HFFc6 (cell line): ENCODE results near the gene TRABD2B. TPM values are rescaled to one million over a fixed set of nuclear protein-coding genes. Genes with fewer than 3 reads are reported as not detected.

Experiments
- DNase-seq: peaks from one replicate; pipeline ENCODE4 v3.0.0-alpha.2; 2018
- H3K27ac Mint-ChIP-seq: 2 replicates; pipeline ENCODE4 v1.8.0; 2020; ENCODE audit warnings: mild to moderate bottlenecking, mixed read lengths
- H3K27me3 Mint-ChIP-seq: 2 replicates; pipeline ENCODE4 v1.8.0; 2021; ENCODE audit warnings: mild to moderate bottlenecking, moderate library complexity, mixed read lengths; ENCODE audit not compliant: insufficient read depth
- H3K36me3 Mint-ChIP-seq: 2 replicates; pipeline ENCODE4 v1.8.0; 2021; ENCODE audit warnings: low read depth, mixed read lengths
- H3K4me1 Mint-ChIP-seq: 2 replicates; pipeline ENCODE4 v1.8.0; 2020; ENCODE audit warnings: low read depth, mixed read lengths
- H3K4me3 Mint-ChIP-seq: 2 replicates; pipeline ENCODE4 v1.8.0; 2020; ENCODE audit warnings: mild to moderate bottlenecking, moderate library complexity, mixed read lengths
- H3K9me3 Mint-ChIP-seq: 2 replicates; pipeline ENCODE4 v1.8.0; 2020; ENCODE audit warnings: mild to moderate bottlenecking, mixed read lengths
- CTCF ChIP-seq: fragments of 200-600 bp; sonication (generic); IDR thresholded peaks from 2 replicates; pipeline ENCODE4 v1.5.0; 2021; ENCODE audit warnings: antibody characterized with exemption, mild to moderate bottlenecking
- total RNA-seq, 6 experiments: library from RNA; stranded (reverse); fragmentation: NEBNext Ultra II Directional; extraction: Animal tissue kit (Norgen Biotek cat#: 25700); gene quantifications; 2 replicates in 1 of 6; 3 replicates in 5 of 6; pipeline ENCODE4 v1.2.3, GENCODE V29; 2021

The TRABD2B gene
- total RNA-seq, 6 experiments from 2014 or later: not detected

- peaks cover 52% of the 10 kb centered on the region for H3K9me3 Mint-ChIP-seq
- TF ChIP-seq CTCF: no peak
- no peaks in the 10 kb centered on the region for H3K4me1 Mint-ChIP-seq
- H3K4me3 Mint-ChIP-seq: no peak overlapping the region
- no peaks in the 10 kb centered on the region for H3K36me3 Mint-ChIP-seq
- H3K27me3 Mint-ChIP-seq: peaks cover 4% of the 10 kb centered on the region; the same call in 1 of the 2 replicates
- no peak overlapping the region for H3K27ac Mint-ChIP-seq
- no peak for DNase-seq
These were observed 113.2 kb downstream of the TRABD2B start for GRCh38 chr1:47883963-47884362.

GRCh38 chr1:47881505-47882442 is 115.4 kb downstream of the TRABD2B start:
- no peak for DNase-seq
- H3K4me3 Mint-ChIP-seq: no peak overlapping the region
- no peaks in the 10 kb centered on the region for H3K36me3 Mint-ChIP-seq
- H3K27ac Mint-ChIP-seq: no peak overlapping the region
- H3K9me3 Mint-ChIP-seq: peaks cover 50% of the 10 kb centered on the region
- no peaks in the 10 kb centered on the region for H3K4me1 Mint-ChIP-seq
- no peak for TF ChIP-seq CTCF
- no peaks in the 10 kb centered on the region; the same call in 1 of the 2 replicates for H3K27me3 Mint-ChIP-seq

- no peak overlapping the region for H3K27ac Mint-ChIP-seq
- peaks cover 2% of the 10 kb centered on the region for H3K27me3 Mint-ChIP-seq
- H3K36me3 Mint-ChIP-seq: peaks cover 4% of the 10 kb centered on the region; the same call in 1 of the 2 replicates
- H3K9me3 Mint-ChIP-seq: peaks cover 52% of the 10 kb centered on the region
- TF ChIP-seq CTCF: no peak
- DNase-seq: no peak
- H3K4me3 Mint-ChIP-seq: no peak overlapping the region
- no peaks in the 10 kb centered on the region for H3K4me1 Mint-ChIP-seq
These were observed 120.6 kb downstream of the TRABD2B start for GRCh38 chr1:47876587-47876963.

- Mint-ChIP-seq H3K4me3 (no peak overlapping the region), H3K4me1 (no peaks in the 10 kb centered on the region), H3K27me3 (peaks cover 2% of the 10 kb centered on the region), H3K27ac (no peak overlapping the region), H3K36me3 (peaks cover 4% of the 10 kb centered on the region; the same call in 1 of the 2 replicates), H3K9me3 (peaks cover 57% of the 10 kb centered on the region)
- TF ChIP-seq CTCF: no peak
- DNase-seq: no peak
These were observed 121.2 kb downstream of the TRABD2B start for GRCh38 chr1:47875831-47876586.

- peaks cover 2% of the 10 kb centered on the region for H3K27me3 Mint-ChIP-seq
- H3K4me1 Mint-ChIP-seq: no peaks in the 10 kb centered on the region
- DNase-seq: no peak
- H3K9me3 Mint-ChIP-seq: peaks cover 59% of the 10 kb centered on the region
- H3K27ac Mint-ChIP-seq: no peak overlapping the region
- no peak overlapping the region for H3K4me3 Mint-ChIP-seq
- no peak for TF ChIP-seq CTCF
- peaks cover 4% of the 10 kb centered on the region; the same call in 1 of the 2 replicates for H3K36me3 Mint-ChIP-seq
These were observed 122.1 kb downstream of the TRABD2B start for GRCh38 chr1:47875036-47875435.
